GM12865 (cell line): ENCODE data around the gene MGP.

Experiments
- DNase-seq: peaks from one replicate; pipeline ENCODE4 v3.0.0; 2010; ENCODE audit warnings: low read depth
- H3K4me3 ChIP-seq: 2 replicates; pipeline ENCODE4 v1.5.1; 2011; ENCODE audit warnings: mild to moderate bottlenecking, low read depth, low read length, control low read depth
- CTCF ChIP-seq: IDR thresholded peaks from 2 replicates; pipeline ENCODE4 v1.5.1; 2011; ENCODE audit warnings: low read length, control low read depth, low read depth, inconsistent platforms; ENCODE audit not compliant: insufficient read depth; ENCODE audit errors: missing control alignments

Gene MGP

DNA sequence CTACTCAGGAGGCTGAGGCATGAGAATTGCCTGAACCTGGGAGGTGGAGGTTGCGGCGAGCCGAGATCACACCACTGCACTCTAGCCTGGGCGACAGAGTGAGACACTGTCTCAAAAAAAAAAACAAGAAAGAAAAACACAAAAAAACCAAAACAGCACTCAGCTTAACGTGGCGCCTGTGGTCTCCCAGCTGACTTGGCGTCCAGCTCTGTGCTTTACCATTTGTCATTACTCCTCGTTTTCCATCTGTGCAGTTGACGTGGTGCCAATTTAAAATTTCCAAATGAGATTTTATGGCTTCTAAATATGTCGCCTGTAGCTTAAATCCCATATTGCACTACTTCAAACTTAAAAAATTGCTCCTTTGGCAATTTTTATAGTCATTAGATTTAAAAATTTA is 2.0 kb downstream of the MGP start:
- no peak for TF ChIP-seq CTCF
- DNase-seq, result no peak

GRCh38 chr12:14880890-14881453 is 4.7 kb downstream of the MGP start:
- no peak for DNase-seq
- no peak overlapping the region for H3K4me3 ChIP-seq
- TF ChIP-seq CTCF, result no peak

More for the DNA sequence above, 2.0 kb downstream of the MGP start:
- no peak overlapping the region for H3K4me3 ChIP-seq

GRCh38 chr12:14879222-14879933 is 6.3 kb downstream of the MGP start:
- DNase-seq, result no peak
- no peak for TF ChIP-seq CTCF
- H3K4me3 ChIP-seq, result no peak overlapping the region

DNA sequence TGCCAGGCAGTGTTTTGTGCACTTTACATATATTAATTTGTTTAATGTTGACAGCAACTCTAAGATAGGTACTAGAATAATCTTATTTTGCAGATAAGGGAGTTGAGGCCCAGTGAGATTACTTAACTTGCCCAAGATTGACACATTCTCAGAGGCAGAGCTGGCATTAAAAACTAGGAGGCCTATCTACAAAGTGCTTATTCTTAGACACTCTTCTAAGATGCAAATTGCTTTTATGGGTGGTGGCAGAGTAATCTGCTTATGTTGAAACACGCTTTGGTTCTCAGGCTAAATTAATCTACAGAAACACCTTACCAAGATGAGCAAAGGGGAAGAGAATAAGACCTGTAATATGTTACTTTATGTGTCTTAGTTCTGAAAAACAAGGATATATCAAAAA is 7.2 kb downstream of the MGP start:
- no peak overlapping the region for H3K4me3 ChIP-seq
- no peak for DNase-seq
- TF ChIP-seq CTCF, result no peak

DNA sequence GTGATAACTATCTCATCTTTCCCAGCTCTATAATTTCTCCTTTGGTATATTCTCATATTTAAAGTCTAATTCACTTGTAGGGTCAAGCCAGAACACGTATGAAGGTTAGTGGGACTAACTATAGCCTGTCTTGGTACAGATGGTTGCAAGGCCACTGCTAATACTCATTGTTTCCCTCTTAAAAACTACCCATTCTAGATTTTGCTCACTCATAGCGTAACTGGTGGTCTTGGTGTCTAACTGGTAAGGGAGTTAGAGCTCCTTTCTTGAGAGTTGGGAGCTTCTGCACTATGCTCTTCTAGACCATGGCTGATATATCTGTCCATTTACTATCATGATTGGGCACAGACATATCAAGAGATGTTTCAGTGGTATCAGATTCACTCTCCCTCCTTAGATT is 8.8 kb downstream of the MGP start:
- DNase-seq, result no peak
- TF ChIP-seq CTCF, result no peak
- no peak overlapping the region for H3K4me3 ChIP-seq

DNA sequence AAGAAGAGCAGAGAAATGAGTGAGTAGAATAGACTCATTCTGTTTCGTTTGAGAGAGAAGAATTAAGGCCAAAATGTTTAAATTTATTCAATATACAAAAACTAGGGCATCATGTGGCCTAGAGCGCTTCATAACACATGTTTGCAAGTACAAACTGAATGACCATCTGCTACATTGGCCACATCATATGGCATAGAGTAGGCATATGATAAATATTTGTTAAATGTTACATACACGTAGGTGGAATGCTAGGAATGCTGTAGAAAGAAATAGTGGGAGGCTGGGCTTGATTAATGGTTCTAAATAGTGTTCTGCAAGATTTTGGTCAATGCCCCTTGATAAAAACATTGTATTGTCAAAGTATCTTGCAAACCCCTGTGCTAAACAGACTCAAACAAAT is 10.8 kb downstream of the MGP start:
- no peak for TF ChIP-seq CTCF
- DNase-seq, result no peak
- H3K4me3 ChIP-seq, result no peak overlapping the region
